Adrenal gland (tissue), 12 donors: ENCODE results near the gene MUC15. TPM values are rescaled to one million over a fixed set of nuclear protein-coding genes. Genes with fewer than 3 reads are reported as not detected.

ENCODE experiments used
- DNase-seq, 7 donors: peaks; one replicate each; pipeline ENCODE4 v3.0.0-alpha.2; 2019 to 2020
- H3K27ac ChIP-seq, 5 donors: fragments of 200-600 bp; sonication (generic) in 4 of 5; 1 replicate in 3 of 5; 2 replicates in 2 of 5; pipeline versions ENCODE4 v1.5.1 to v1.8.0; 2016 to 2020; ENCODE audit warnings: mild to moderate bottlenecking in 1 of 5
- H3K27me3 ChIP-seq: fragments of 200-600 bp; 2 replicates; pipeline ENCODE4 v1.8.0; 2021
- H3K36me3 ChIP-seq, 2 donors: fragments of 200-600 bp; replicated peaks in 1 of 2; 1 replicate in 1 of 2; 2 replicates in 1 of 2; pipeline versions ENCODE4 v1.5.1 to v1.8.0; 2018 to 2022
- H3K4me1 ChIP-seq, 2 donors: fragments of 200-600 bp; replicated peaks in 1 of 2; 1 replicate in 1 of 2; 2 replicates in 1 of 2; pipeline versions ENCODE4 v1.5.1 to v1.8.0; 2018 to 2021
- H3K4me3 ChIP-seq, 4 donors: fragments of 200-600 bp; sonication (generic) in 3 of 4; one replicate each; pipeline ENCODE4 v1.5.1; 2016 to 2018
- H3K9me3 ChIP-seq, 3 donors: fragments of 200-600 bp; sonication (generic) in 1 of 3; replicated peaks in 1 of 3; 1 replicate in 2 of 3; 2 replicates in 1 of 3; pipeline versions ENCODE4 v1.5.1 to v1.8.0; 2016 to 2021
- CTCF ChIP-seq, 6 experiments: fragments of 450-650 bp in 4 of 6; fragments of 200-600 bp in 2 of 6; sonication (generic) in 1 of 6; IDR thresholded peaks; 1 replicate in 5 of 6; 2 replicates in 1 of 6; pipeline versions ENCODE4 v1.5.1 to v1.8.0; 2016 to 2021; ENCODE audit warnings: antibody characterized with exemption in 6 of 6, mild to moderate bottlenecking in 2 of 6, moderate library complexity in 1 of 6
- POLR2A ChIP-seq, 2 donors: fragments of 450-650 bp; IDR thresholded peaks; one replicate each; pipeline ENCODE4 v1.6.1; 2017; ENCODE audit warnings: antibody characterized with exemption in 2 of 2, mild to moderate bottlenecking in 2 of 2, moderate library complexity in 1 of 2
- WGBS, 4 donors: extraction: QIAGEN DNeasy Blood & Tissue Kit in 2 of 4; methylation state at CpG; one replicate each; pipeline versions ENCODE4 v1.1.5 to v1.1.7; 2013 to 2017; 5-methylcytosine and 5-hydroxymethylcytosine counted together
- intact Hi-C, 2 donors: fragments of 100-400 bp; cut with DNase I; formaldehyde crosslinking; loops; one replicate each; pipeline versions ENCODE4 v1.14.1 to v1.15.0; 2022 to 2023
- polyA plus RNA-seq, 3 donors: library from polyadenylated mRNA; stranded (reverse); fragments of 200-250 nt in 2 of 3; fragments of 350-450 nt in 1 of 3; fragmentation: Illumina TruSeq in 1 of 3; extraction: RNeasy Lipid Tissue Mini Kit (QIAGEN cat#74804) in 1 of 3; gene quantifications; one replicate each; pipeline ENCODE4 v1.2.3, GENCODE V29; 2013 to 2014
- total RNA-seq, 9 donors: library from RNA; depleted of rRNA in 4 of 9; stranded (reverse); fragments of >200 nt in 4 of 9; fragments of 120-200 nt in 1 of 9; fragmentation: NEBNext Ultra II Directional in 1 of 9; extraction: Animal tissue kit (Norgen Biotek cat#: 25700) in 1 of 9; gene quantifications; one replicate each; pipeline versions ENCODE4 v1.1.0 to v1.2.4, GENCODE V29; 2013 to 2023
- donor health status: healthy with polysubstance abuse.
- donor health status: Bipolar disorder and iron deficiency.
- donor health status: DM: yes; HTN: yes; CAD: no.
- donor health status: DM: no; HTN: no; CAD: no.
- donor health status: DM: no; HTN: no; CAD: no.
- donor health status: DM: yes; HTN: yes; CAD: no.

MUC15 gene
- total and polyA plus RNA-seq, 12 donors: 0.07 to 0.95 (median 0.32) TPM; not detected in 7

GRCh38 chr11:26557666-26558065 lies 14.4 kb downstream of the MUC15 start:
- TF ChIP-seq POLR2A (IDR thresholded peaks at IDR 0.05) (no peak), CTCF (IDR thresholded peaks at IDR 0.05) (no peak)
- WGBS, 4 donors: 42 to 52% (median 45%) methylated on average over 3 of the region's 3 CpGs
- Histone ChIP-seq H3K27me3 (no peaks in the 10 kb centered on the region), H3K27ac (no peak overlapping the region), H3K4me1 (no peaks in the 10 kb centered on the region), H3K9me3 (no peaks in the 10 kb centered on the region), H3K36me3 (no peaks in the 10 kb centered on the region), H3K4me3 (no peak overlapping the region)
- intact Hi-C loops: no loop called here
- no peak for DNase-seq

GRCh38 chr11:26556582-26556981 lies 15.5 kb downstream of the MUC15 start:
- 75 to 88% (median 82%) methylated on average over 1 of the region's 1 CpG for WGBS, 4 donors
- no peaks in the 10 kb centered on the region for H3K27me3 ChIP-seq
- no peak for DNase-seq

GRCh38 chr11:26554455-26554854 lies 17.6 kb downstream of the MUC15 start:
- Histone ChIP-seq H3K27ac (no peak overlapping the region), H3K4me1 (no peaks in the 10 kb centered on the region), H3K4me3 (no peak overlapping the region), H3K36me3 (no peaks in the 10 kb centered on the region), H3K9me3 (no peaks in the 10 kb centered on the region), H3K27me3 (no peaks in the 10 kb centered on the region)
- DNase-seq: no peak
- intact Hi-C loops: no loop called here
- 65 to 81% (median 73%) methylated on average over 5 of the region's 5 CpGs for WGBS, 4 donors
- TF ChIP-seq POLR2A (IDR thresholded peaks at IDR 0.05) (no peak), CTCF (IDR thresholded peaks at IDR 0.05) (no peak)

More at GRCh38 chr11:26556582-26556981, 15.5 kb downstream of the MUC15 start:
- no peak overlapping the region for H3K4me3 ChIP-seq
- intact Hi-C loops: no loop called here
- no peaks in the 10 kb centered on the region for H3K9me3 ChIP-seq
- TF ChIP-seq POLR2A (IDR thresholded peaks at IDR 0.05) (no peak), CTCF (IDR thresholded peaks at IDR 0.05) (no peak)
- no peak overlapping the region for H3K27ac ChIP-seq
- no peaks in the 10 kb centered on the region for H3K4me1 ChIP-seq
- no peaks in the 10 kb centered on the region for H3K36me3 ChIP-seq

GRCh38 chr11:26553182-26553581 lies 18.9 kb downstream of the MUC15 start:
- WGBS, 4 donors: 51 to 72% (median 53%) methylated on average over 2 of the region's 2 CpGs
- DNase-seq: no peak

More at GRCh38 chr11:26553182-26553581, 18.9 kb downstream of the MUC15 start:
- no peaks in the 10 kb centered on the region for H3K36me3 ChIP-seq
- no peak for TF ChIP-seq CTCF (IDR thresholded peaks at IDR 0.05)
- TF ChIP-seq POLR2A (IDR thresholded peaks at IDR 0.05): no peak
- H3K9me3 ChIP-seq: no peaks in the 10 kb centered on the region
- no peaks in the 10 kb centered on the region for H3K27me3 ChIP-seq
- no peak overlapping the region for H3K4me3 ChIP-seq
- intact Hi-C loops: no loop called here
- H3K4me1 ChIP-seq: no peaks in the 10 kb centered on the region
- H3K27ac ChIP-seq: no peak overlapping the region
